Smooth muscle cell (in vitro differentiated cells): ENCODE results near the gene PIK3C2B. TPM values are rescaled to one million over a fixed set of nuclear protein-coding genes. Genes with fewer than 3 reads are reported as not detected.

Experiments
- DNase-seq: peaks from one replicate; lab custom pipeline; 2025; ENCODE audit not compliant: unreplicated experiment; lab: John Stamatoyannopoulos, UW
- H2AFZ ChIP-seq: fragments of 200-600 bp; sonication (generic); 2 replicates; pipeline ENCODE4 v1.6.0; 2016; ENCODE audit warnings: antibody characterized with exemption, low read depth, mild to moderate bottlenecking
- H3F3A ChIP-seq: fragments of 200-600 bp; sonication (generic); 2 replicates; pipeline ENCODE4 v1.6.0; 2017; ENCODE audit warnings: antibody characterized with exemption, low read depth
- H3K27ac ChIP-seq: fragments of 200-600 bp; sonication (generic); 2 replicates; pipeline ENCODE4 v1.5.1; 2016; ENCODE audit warnings: low read depth, mild to moderate bottlenecking
- H3K27me3 ChIP-seq: fragments of 200-600 bp; sonication (generic); 2 replicates; pipeline ENCODE4 v1.6.1; 2016; ENCODE audit warnings: low read depth, mild to moderate bottlenecking
- H3K36me3 ChIP-seq: fragments of 200-600 bp; sonication (generic); 2 replicates; pipeline ENCODE4 v1.5.1; 2016; ENCODE audit warnings: low read depth
- H3K4me1 ChIP-seq: fragments of 200-600 bp; sonication (generic); 2 replicates; pipeline ENCODE4 v1.5.1; 2016; ENCODE audit warnings: low read depth
- H3K4me2 ChIP-seq: fragments of 200-600 bp; sonication (generic); 2 replicates; pipeline ENCODE4 v1.6.0; 2016; ENCODE audit warnings: mild to moderate bottlenecking
- H3K4me3 ChIP-seq: fragments of 200-600 bp; sonication (generic); 2 replicates; pipeline ENCODE4 v1.5.1; 2016; ENCODE audit warnings: mild to moderate bottlenecking
- H3K79me2 ChIP-seq: fragments of 200-600 bp; sonication (generic); 2 replicates; pipeline ENCODE4 v1.6.0; 2016; ENCODE audit warnings: low read depth, mild to moderate bottlenecking
- H3K9ac ChIP-seq: fragments of 200-600 bp; sonication (generic); 2 replicates; pipeline ENCODE4 v1.6.0; 2016; ENCODE audit warnings: low read depth
- H3K9me3 ChIP-seq: fragments of 200-600 bp; sonication (generic); replicated peaks from 2 replicates; pipeline ENCODE4 v1.5.1; 2016; ENCODE audit warnings: low read depth
- H4K20me1 ChIP-seq: fragments of 200-600 bp; sonication (generic); 2 replicates; pipeline ENCODE4 v1.6.0; 2016; ENCODE audit warnings: low read depth
- CTCF ChIP-seq: fragments of 200-600 bp; sonication (generic); IDR thresholded peaks from 2 replicates; pipeline ENCODE4 v1.5.1; 2017; ENCODE audit warnings: borderline replicate concordance, mild to moderate bottlenecking, antibody characterized with exemption; ENCODE audit not compliant: insufficient read depth, poor library complexity, severe bottlenecking
- WGBS: methylation state at CpG from one replicate; pipeline ENCODE4 v1.1.7; 2016; ENCODE audit warnings: low lambda C conversion rate; 5-methylcytosine and 5-hydroxymethylcytosine counted together
- polyA plus RNA-seq: library from polyadenylated mRNA; unstranded; fragments of >200 nt; fragmentation: Nextera tagmentation; extraction: Ambion mirVana; gene quantifications from 2 replicates; pipeline ENCODE4 v1.2.1, GENCODE V29; 2016
- total RNA-seq: library from RNA; depleted of rRNA; stranded (reverse); fragments of >200 nt; gene quantifications from 2 replicates; pipeline ENCODE4 v1.2.3, GENCODE V29; 2014

PIK3C2B gene
- total and polyA plus RNA-seq, 2 experiments from 2014 or later: 3.0 to 9.5 TPM

- DNase-seq: no peak
- no peak overlapping the region for H3K27ac ChIP-seq
- H3K36me3 ChIP-seq: no peaks in the 10 kb centered on the region
- H3K79me2 ChIP-seq: no peaks in the 10 kb centered on the region
- no peak overlapping the region for H2AFZ ChIP-seq
- no peak overlapping the region for H3K9ac ChIP-seq
- H4K20me1 ChIP-seq: no peaks in the 10 kb centered on the region
- TF ChIP-seq CTCF: no peak
- H3K4me3 ChIP-seq: no peak overlapping the region
- no peaks in the 10 kb centered on the region for H3K27me3 ChIP-seq
- no peaks in the 10 kb centered on the region for H3F3A ChIP-seq
- no peaks in the 10 kb centered on the region for H3K9me3 ChIP-seq
- peaks cover 27% of the 10 kb centered on the region for H3K4me1 ChIP-seq
- WGBS: 75% methylated on average over 17 of the region's 18 CpGs
- H3K4me2 ChIP-seq: no peak overlapping the region
Measured at GRCh38 chr1:204455063-204455830, 39.4 kb downstream of the PIK3C2B start.

GRCh38 chr1:204454476-204454875 is 40.1 kb downstream of the PIK3C2B start:
- no peaks in the 10 kb centered on the region for H3F3A ChIP-seq
- no peaks in the 10 kb centered on the region for H3K27me3 ChIP-seq
- H3K9ac ChIP-seq: no peak overlapping the region
- TF ChIP-seq CTCF: no peak
- no peaks in the 10 kb centered on the region for H4K20me1 ChIP-seq
- no peaks in the 10 kb centered on the region for H3K36me3 ChIP-seq
- H3K4me1 ChIP-seq: peaks cover 27% of the 10 kb centered on the region
- H3K27ac ChIP-seq: no peak overlapping the region
- H3K79me2 ChIP-seq: no peaks in the 10 kb centered on the region
- H3K4me3 ChIP-seq: no peak overlapping the region
- no peak for DNase-seq
- 92% methylated on average over 4 of the region's 4 CpGs for WGBS
- no peak overlapping the region for H2AFZ ChIP-seq
- H3K9me3 ChIP-seq: no peaks in the 10 kb centered on the region
- no peak overlapping the region for H3K4me2 ChIP-seq

- Histone ChIP-seq H3K9me3 (no peaks in the 10 kb centered on the region), H3K4me3 (no peak overlapping the region), H3F3A (no peaks in the 10 kb centered on the region), H4K20me1 (no peaks in the 10 kb centered on the region), H3K9ac (no peak overlapping the region), H3K36me3 (no peaks in the 10 kb centered on the region), H3K4me2 (no peak overlapping the region), H2AFZ (no peak overlapping the region), H3K79me2 (no peaks in the 10 kb centered on the region), H3K27me3 (no peaks in the 10 kb centered on the region), H3K27ac (no peak overlapping the region), H3K4me1 (peaks cover 27% of the 10 kb centered on the region)
- no peak for TF ChIP-seq CTCF
- DNase-seq: no peak
- WGBS: 93% methylated on average over 8 of the region's 8 CpGs
Measured at GRCh38 chr1:204453141-204453772, 41.3 kb downstream of the PIK3C2B start.
